ENCODE results near the gene ADAM12.

DNA sequence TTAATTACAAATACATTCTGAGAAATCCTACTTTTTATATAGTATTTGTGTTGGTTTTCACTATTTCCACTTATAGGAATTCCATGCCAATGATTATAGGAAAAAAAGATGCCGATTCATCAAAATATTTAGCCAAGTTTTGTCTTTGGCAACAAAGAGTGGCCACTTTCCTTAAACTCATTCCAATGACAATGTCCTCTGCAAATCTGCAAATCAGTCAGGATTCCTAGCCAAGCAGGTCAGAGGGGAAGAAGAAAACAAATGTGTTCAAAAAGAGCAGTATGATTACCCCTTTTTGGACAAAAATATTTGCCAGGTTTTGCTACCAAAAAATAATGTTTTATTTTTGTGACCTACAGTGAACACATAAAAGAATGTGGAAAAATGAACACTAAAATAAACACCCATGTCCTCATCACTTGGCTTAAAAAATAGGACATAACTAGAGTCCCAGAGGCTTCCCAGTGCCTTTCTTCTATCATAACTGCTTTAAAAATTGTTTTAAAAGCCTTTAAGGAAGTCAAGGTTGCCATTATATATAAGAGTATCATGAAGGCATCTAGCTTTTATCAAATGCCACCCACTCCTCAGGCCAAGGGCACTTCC is 125.9 kb downstream of the ADAM12 start:
- TF ChIP-seq, protein P1, sequence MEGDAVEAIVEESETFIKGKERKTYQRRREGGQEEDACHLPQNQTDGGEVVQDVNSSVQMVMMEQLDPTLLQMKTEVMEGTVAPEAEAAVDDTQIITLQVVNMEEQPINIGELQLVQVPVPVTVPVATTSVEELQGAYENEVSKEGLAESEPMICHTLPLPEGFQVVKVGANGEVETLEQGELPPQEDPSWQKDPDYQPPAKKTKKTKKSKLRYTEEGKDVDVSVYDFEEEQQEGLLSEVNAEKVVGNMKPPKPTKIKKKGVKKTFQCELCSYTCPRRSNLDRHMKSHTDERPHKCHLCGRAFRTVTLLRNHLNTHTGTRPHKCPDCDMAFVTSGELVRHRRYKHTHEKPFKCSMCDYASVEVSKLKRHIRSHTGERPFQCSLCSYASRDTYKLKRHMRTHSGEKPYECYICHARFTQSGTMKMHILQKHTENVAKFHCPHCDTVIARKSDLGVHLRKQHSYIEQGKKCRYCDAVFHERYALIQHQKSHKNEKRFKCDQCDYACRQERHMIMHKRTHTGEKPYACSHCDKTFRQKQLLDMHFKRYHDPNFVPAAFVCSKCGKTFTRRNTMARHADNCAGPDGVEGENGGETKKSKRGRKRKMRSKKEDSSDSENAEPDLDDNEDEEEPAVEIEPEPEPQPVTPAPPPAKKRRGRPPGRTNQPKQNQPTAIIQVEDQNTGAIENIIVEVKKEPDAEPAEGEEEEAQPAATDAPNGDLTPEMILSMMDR (IDR thresholded peaks at IDR 0.05; ENCODE audit: insufficient read depth, low read depth, low read length) = no peak
- no peak for TF ChIP-seq EZH2 (IDR thresholded peaks at IDR 0.05; ENCODE audit: insufficient read depth, low read length)

Data from astrocyte (in vitro differentiated cells and primary cell).